Kidney epithelial cell (primary cell): ENCODE results near the gene ATR. TPM values are rescaled to one million over a fixed set of nuclear protein-coding genes. Genes with fewer than 3 reads are reported as not detected.

Experiments
- DNase-seq: peaks from one replicate; pipeline ENCODE4 v3.0.0-alpha.2; 2010; ENCODE audit warnings: low read depth
- H3K27me3 ChIP-seq: 2 replicates; pipeline ENCODE4 v1.6.0; 2011; ENCODE audit warnings: low read length; ENCODE audit not compliant: control insufficient read depth, insufficient read depth
- H3K36me3 ChIP-seq: 2 replicates; pipeline ENCODE4 v1.5.1; 2011; ENCODE audit warnings: low read length; ENCODE audit not compliant: control insufficient read depth, insufficient read depth
- H3K4me3 ChIP-seq: 2 replicates; pipeline ENCODE4 v1.5.1; 2011; ENCODE audit warnings: low read depth, mild to moderate bottlenecking, control low read depth, low read length
- CTCF ChIP-seq: IDR thresholded peaks from 2 replicates; pipeline ENCODE4 v1.5.1; 2011; ENCODE audit warnings: mild to moderate bottlenecking, moderate library complexity, low read length, control low read depth, inconsistent platforms; ENCODE audit not compliant: insufficient read depth, poor library complexity, severe bottlenecking
- total RNA-seq: library from RNA; depleted of rRNA; stranded (reverse); fragments of >200 nt; gene quantifications from 2 replicates; pipeline ENCODE4 v1.2.3, GENCODE V29; 2015

ATR gene
- total RNA-seq, 1 donor from 2014 or later: 23.6 TPM

DNA sequence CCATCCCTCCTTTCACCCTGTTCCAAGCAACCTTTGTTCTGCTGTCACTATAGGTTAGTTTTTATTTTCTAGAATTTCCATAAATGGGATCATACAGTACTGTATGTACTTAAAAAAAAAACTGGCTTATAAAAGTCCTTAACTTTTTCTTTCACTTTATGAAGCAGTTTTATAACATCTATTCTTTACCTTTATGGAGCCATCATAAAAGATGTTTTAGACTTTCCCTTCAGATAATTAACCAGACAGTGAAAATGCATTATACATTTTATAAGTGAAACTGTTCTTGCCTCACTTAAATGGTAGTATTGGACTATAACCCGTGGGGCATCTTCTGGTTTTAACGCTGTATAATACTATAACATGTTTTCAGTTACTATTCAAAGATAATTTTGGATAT, 43.9 kb upstream of the ATR start:
- Histone ChIP-seq H3K36me3 (no peaks in the 10 kb centered on the region), H3K4me3 (no peak overlapping the region), H3K27me3 (no peaks in the 10 kb centered on the region)
- no peak for TF ChIP-seq CTCF
- DNase-seq: no peak

DNA sequence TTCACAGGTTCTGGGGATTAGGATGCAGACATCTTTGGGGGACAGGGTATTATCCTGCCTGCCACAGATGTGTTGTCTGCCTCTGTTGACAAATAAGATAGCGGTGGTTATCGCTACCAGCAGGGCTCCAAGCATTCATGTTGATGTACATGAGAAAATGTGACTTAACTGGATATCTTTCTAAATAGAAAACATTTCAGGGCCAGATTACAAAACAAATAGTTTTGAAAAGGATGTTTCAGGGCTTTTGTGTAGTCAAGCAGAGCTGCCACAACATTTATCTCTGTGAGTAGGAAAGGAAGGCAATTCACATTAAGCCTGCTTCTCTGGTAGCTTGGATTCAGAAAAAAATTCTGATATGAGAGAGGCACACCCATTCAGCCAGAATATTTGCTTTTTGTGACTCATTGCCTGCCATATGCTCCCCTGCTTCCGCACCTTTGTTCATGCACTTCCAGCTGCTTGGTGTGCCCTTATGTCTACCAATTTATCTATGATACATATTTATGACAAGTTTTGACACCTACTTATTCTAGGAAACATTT, 40.5 kb upstream of the ATR start:
- Histone ChIP-seq H3K4me3 (no peak overlapping the region), H3K36me3 (no peaks in the 10 kb centered on the region), H3K27me3 (no peaks in the 10 kb centered on the region)
- TF ChIP-seq CTCF: no peak
- DNase-seq: no peak

GRCh38 chr3:142615171-142615570, 36.6 kb upstream of the ATR start:
- no peak for TF ChIP-seq CTCF
- Histone ChIP-seq H3K4me3 (no peak overlapping the region), H3K27me3 (no peaks in the 10 kb centered on the region), H3K36me3 (no peaks in the 10 kb centered on the region)
- no peak for DNase-seq

GRCh38 chr3:142614059-142614626, 35.6 kb upstream of the ATR start:
- Histone ChIP-seq H3K4me3 (no peak overlapping the region), H3K27me3 (no peaks in the 10 kb centered on the region), H3K36me3 (no peaks in the 10 kb centered on the region)
- no peak for TF ChIP-seq CTCF
- DNase-seq: no peak

DNA sequence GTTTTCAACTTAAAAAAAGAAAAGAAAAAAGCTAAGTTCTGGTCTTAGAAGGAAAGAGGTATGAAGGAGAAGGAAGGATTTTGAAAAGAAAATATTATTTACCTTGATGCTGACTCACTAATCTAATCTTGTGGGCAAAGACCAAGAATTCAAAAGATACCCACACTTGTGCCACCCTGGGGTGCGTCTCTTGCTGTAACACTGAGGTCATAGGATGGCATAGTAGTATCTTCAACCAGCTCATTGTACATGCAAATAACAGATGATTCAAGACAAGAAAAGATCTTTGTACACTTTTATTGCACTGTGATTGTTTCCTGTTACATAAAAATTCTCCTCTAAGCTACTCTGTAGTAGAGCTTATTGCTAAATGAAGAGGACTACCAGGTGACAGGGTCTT, 35.0 kb upstream of the ATR start:
- no peak for TF ChIP-seq CTCF
- Histone ChIP-seq H3K4me3 (no peak overlapping the region), H3K27me3 (no peaks in the 10 kb centered on the region), H3K36me3 (no peaks in the 10 kb centered on the region)
- no peak for DNase-seq

GRCh38 chr3:142611206-142611605, 32.7 kb upstream of the ATR start:
- no peak overlapping the region for H3K4me3 ChIP-seq
- no peak for DNase-seq
- H3K36me3 ChIP-seq: no peaks in the 10 kb centered on the region
- no peak for TF ChIP-seq CTCF
- no peaks in the 10 kb centered on the region for H3K27me3 ChIP-seq
